Measurements from ENCODE around the gene FOS.

The FOS gene

GRCh38 chr14:75278422-75279152 lies at the start of gene FOS:
Gene FOS, plus strand, starts transcription at chr14:75278828. Its CDS starts 155 bp downstream, at chr14:75278983.
- H3K27ac ChIP-seq = peak within 1 kb of the TSS; percentile 70
- TF ChIP-seq ZFX (IDR thresholded peaks at IDR 0.05; ENCODE audit: borderline replicate concordance) (no peak), CTCF (IDR thresholded peaks at IDR 0.05) (no peak)

- no peak overlapping the region for H3K27ac ChIP-seq
- TF ChIP-seq CTCF (IDR thresholded peaks at IDR 0.05) = no peak
- TF ChIP-seq ZFX (IDR thresholded peaks at IDR 0.05; ENCODE audit: borderline replicate concordance) = no peak
These were observed 48.9 kb upstream of the FOS start for GRCh38 chr14:75229661-75230139.

GRCh38 chr14:75230140-75230792 lies 48.4 kb upstream of the FOS start:
- H3K27ac ChIP-seq = no peak overlapping the region
- TF ChIP-seq ZFX (IDR thresholded peaks at IDR 0.05; ENCODE audit: borderline replicate concordance) (no peak), CTCF (IDR thresholded peaks at IDR 0.05) (peak; percentile 18; the same call in 1 of the 2 replicates)

GRCh38 chr14:75231320-75231719 lies 47.3 kb upstream of the FOS start:
- no peak for TF ChIP-seq CTCF (IDR thresholded peaks at IDR 0.05)
- TF ChIP-seq ZFX (IDR thresholded peaks at IDR 0.05; ENCODE audit: borderline replicate concordance) = no peak
- H3K27ac ChIP-seq = no peak overlapping the region

- TF ChIP-seq ZFX (IDR thresholded peaks at IDR 0.05; ENCODE audit: borderline replicate concordance) (no peak), CTCF (IDR thresholded peaks at IDR 0.05) (no peak)
- H3K27ac ChIP-seq = no peak overlapping the region
These were observed 46.4 kb upstream of the FOS start for GRCh38 chr14:75232191-75232590.

- no peak for TF ChIP-seq ZFX (IDR thresholded peaks at IDR 0.05; ENCODE audit: borderline replicate concordance)
- no peak for TF ChIP-seq CTCF (IDR thresholded peaks at IDR 0.05)
These were observed 46.0 kb upstream of the FOS start for GRCh38 chr14:75232597-75232996.

More at GRCh38 chr14:75232597-75232996, 46.0 kb upstream of the FOS start:
- H3K27ac ChIP-seq = no peak overlapping the region
